Stimulated activated naive CD4-positive, alpha-beta T cell (primary cell): ENCODE data around the gene CHRDL1.

Source experiments
- DNase-seq, 6 experiments: peaks; one replicate each; lab custom pipeline; 2025; lab: John Stamatoyannopoulos, UW

The CHRDL1 gene

DNA sequence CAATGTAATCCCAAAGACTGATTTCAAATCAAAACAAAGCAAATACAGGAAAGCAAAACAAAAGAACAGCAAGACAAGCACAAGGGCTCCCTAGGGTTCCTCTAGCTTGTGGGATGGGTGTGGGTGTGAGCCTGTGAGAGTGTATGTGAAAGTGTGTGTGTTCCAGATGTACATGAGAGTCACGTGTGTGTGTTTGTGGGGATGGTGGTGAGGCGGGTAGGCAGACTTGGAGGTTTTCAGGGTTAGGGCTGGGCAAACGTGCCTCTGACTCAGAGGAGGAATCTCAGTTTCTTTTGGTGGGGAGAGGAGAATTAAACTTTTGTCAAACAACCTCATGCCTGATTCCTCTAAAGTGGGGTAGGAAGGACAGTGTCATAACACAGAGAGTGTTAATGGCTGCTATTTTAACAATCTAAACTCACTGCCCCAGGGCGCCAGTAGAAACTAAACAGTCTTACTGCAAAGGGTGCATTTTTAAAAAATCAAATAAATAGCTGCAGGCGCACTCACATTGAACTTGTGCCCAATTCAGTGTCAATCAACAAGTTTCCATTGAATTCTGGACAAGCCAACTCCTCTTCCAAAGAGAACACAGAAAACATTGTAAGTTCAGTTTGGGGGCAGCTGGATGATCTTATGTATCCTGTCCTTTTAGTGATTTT, 51.8 kb downstream of the CHRDL1 start:
- DNase-seq = no peak

DNA sequence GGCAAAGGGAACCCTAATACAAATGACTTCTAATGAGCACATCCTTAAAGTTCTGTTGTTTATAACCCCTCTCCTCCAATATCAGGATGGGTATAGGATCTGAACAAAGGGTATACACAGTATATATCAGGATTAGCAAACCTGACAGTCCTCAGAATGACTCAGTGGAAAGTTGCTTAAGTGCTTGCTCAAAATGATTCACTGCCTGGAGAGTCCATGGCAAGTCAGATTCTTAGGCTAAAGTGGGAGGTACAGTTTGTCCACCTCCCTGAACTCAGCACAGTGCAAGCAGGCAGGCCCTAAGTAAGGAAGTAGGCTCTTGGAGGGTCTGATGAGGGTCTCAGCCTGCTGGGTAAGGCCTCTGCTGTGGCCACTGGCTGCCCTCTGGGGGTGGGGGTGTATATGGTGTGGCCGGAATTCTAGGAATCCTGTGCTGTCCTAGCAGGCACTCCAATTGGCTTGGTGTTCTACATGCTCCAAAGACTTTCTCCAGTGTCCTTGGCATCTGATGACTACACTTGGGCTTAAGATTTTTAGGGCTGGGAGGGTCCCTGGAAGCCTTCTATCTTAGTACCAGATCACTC, 54.3 kb downstream of the CHRDL1 start:
- no peak for DNase-seq

DNA sequence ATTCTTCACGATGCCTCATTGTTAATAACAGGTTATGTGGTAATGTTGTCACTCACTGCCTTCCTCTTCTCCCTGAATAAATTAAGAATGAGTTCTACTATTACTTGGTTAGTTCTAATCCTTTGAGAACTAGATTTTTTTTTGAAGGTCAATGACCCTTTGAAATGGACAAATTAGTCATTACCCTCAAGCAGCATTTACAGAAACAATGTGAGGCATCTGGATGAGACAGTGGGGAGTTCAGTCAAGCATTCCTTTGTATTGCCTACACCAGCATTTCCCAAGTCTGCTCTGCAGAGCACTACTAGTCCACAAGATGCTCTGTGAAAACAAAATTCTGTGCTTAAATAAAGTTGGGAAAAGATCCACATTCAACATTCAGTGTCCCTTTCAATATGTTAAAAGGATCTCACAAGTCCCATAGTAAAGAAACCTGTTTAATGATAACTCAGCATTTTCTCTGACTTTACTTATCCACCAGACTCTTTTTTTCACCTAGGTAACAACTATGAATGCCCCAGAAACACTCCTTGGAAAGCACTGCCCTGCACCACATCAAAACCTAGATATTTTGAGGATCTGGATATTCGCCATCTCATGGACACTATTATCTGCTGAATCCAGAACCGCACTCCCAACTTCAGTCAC, 60.6 kb downstream of the CHRDL1 start:
- no peak for DNase-seq

DNA sequence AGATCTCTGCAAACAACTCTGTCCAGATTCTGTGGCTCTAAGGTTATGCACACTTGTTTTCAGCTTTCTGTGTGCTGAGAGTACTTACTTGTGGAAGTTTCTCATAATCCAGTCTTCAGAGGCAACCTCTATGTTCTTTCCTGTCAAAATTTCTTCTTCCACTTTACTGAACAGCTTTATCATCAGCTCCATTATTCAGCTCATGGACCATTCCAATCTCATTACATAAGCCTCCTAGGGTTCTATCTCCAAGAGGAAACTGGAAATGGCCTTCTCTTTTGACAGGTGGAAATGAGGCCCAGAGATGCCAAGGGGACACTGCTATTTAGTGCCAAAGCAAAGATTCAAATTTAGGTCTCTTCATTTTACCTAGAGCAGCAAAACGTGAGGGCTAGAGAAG, 61.3 kb downstream of the CHRDL1 start:
- no peak for DNase-seq

DNA sequence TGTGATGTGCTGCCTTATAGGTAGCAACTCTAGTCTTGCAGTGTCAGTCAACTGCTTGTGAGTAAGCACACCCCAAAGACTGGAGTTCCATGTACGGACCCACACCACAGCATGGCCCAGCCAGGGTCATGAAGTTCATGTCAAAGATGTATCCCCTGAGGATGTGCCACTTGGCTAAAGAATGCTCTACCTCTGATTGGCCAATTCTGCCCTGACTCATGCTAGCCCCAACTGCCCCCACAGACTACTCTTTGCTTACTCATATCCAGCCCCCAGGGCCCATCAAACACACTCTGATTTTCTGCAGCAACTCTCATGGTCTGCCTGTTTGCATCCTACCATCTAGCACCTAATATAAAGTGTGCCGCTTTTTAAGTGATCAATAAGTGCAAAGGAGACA, 62.5 kb downstream of the CHRDL1 start:
- DNase-seq = no peak

DNA sequence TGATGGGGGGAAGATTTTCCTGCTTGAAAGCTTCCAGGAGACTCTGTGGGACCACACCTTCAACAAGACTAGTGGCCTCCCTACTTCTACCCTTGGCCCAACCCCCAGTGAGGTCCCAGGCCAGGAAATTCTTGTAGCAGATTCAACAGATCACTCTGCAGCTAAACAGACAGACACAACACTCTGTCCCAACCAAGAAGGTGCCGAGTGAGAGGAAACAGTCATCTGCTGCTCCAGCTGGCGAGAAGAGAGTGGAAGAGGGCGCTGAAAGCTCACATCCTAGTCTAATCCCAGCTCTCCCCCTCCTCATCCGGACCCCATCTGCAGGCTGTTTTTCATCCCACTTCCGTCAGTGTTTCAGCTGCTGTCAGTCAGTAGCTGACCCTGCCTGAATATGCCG, 63.4 kb downstream of the CHRDL1 start:
- no peak for DNase-seq

DNA sequence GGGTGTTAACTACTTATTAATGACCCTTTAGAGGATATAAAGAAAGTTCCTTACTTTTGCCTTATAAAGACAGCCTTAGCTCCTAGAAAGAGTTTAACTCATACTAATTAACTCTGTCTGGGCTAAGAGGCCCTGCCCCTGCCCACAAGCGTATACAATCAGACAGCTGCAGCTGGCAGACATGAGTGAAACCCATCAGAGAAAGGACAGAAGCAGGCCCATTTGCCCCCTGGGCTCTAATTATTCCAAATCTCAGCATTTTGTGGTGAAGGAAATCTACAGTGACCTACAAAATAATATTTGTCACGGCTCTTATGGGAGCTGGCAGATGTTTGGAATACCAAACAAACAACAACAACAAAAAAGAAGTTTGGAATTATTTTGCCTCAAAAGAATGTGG, 71.8 kb downstream of the CHRDL1 start:
- no peak for DNase-seq

DNA sequence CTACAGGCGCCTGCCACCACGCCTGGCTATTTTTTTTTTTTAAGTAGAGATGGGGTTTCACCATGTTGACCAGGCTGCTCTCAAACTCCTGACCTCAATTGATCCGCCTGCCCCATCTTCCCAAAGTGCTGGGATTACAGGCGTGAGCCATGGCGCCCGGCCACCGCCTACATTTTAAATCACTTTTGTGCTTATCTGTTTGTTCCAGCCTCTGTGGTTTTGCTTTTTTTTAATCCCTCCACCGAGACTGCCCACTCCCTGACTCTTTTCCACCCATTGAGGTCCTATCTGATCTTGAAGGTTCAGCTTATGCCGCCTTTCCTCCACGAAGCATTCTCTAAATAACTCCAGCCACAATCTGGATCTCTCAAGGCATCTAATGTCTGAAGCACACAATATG, 73.5 kb downstream of the CHRDL1 start:
- no peak for DNase-seq

DNA sequence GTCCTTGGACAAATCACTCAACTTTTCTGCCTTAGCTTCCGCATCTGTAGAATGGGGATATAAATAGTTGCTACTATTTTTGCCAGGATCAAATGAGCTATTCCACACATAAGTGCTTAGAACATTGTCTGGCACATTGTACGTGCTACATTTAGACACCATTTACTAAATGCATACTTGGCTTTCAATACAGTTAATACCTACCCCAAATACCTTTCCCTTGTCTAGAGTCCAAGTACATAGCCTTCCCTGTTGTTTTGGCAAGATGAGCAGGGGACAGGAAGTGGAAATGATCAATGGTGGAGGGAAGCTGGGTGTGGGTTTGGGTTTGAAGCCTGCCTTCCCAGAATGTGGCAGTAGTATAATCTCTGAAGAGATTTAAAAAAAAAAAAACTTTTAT, 82.0 kb downstream of the CHRDL1 start:
- no peak for DNase-seq

DNA sequence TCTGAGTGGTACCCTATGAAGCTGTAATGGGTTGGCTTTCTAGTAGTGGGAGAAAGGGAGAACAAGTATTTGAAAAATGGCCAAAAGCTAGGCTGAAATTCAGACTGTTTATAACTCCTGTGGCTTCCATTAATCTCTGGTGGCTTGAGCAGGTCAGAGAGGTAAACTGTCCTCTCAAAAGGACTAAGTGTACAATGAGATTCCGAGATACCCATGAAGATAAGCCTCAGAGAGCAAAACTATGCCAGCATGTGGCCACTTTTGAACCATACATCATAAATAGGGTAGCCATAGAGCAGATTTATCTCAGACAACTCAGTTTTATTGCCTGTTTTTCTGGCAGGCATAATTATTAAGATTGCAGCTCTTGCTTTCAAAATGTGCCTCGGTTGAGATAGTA, 89.2 kb downstream of the CHRDL1 start:
- DNase-seq = no peak

DNA sequence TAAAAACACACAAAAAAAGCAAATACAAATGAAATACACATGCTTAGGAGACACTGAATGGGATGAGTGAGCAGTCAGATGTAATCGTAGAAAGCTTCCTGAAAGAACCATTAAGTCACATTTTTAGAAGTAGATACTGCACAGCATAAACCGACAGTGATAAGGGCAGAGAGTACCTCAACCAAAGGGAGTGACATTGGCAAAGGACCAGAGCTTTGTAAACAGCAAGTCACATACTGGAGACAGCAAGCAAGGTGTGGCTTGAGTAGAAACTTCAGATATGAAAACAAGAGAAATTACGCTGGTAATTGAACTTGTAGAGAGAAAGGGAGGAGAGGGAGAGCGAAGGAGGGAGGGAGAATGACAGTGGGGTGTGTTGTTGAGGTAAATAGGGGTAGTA, 92.0 kb downstream of the CHRDL1 start:
- no peak for DNase-seq

DNA sequence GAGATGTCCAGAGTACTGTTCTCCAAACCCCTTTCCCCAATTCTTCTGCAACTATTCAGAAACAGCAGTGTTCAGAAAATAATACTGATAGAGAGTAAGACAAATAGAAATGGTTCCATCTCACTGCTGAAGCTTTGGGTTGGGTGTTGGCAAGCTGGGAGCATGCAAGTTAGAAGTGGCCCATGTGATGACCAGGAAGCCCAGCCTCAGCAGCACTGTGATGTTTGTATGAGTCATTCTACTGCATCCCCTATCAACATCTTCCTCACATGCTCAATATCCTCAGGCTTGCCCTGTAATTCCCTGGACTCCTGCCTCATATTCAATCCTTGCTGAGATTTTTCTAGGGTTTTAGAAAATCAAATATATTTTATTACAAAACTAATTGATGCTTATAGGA, 96.5 kb downstream of the CHRDL1 start:
- DNase-seq = no peak

DNA sequence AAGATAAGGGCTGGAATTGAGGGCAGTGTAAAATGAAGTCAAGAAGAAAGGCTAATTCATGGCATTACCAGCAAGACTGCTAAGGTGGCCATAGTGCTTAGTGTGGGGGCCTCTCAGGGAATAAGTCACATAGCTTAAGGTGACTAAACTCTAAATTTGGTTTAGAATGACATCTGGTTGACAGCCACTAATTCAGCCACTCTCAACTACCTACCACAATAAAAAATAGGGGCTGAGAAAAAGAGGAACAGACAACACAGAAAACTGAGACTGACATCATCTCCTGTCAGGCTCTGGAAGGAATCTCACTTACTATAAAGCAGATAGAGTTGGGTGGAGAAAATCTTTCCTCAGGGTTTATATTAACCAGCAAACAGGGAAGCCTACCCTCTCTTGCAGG, 96.9 kb downstream of the CHRDL1 start:
- DNase-seq = no peak

DNA sequence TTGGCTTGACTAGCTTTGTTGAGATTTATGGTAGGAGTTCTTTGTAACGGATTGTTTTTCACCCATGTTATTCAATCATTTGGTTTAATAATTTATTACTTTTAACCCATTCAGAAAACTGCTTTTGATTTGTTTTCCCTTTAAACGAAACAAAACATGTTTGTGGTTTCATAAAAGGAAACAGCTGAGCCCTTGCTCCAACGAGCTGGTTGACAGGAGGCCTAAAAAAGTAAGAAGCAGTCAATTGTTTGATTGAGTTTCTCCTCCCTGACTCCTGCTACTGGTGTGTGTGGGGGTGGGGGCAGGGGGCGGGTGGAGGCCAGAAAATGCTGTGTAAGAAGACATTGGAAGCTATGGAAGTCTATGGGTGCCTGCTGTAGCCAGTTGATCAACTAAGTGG, 102.8 kb downstream of the CHRDL1 start:
- no peak for DNase-seq

DNA sequence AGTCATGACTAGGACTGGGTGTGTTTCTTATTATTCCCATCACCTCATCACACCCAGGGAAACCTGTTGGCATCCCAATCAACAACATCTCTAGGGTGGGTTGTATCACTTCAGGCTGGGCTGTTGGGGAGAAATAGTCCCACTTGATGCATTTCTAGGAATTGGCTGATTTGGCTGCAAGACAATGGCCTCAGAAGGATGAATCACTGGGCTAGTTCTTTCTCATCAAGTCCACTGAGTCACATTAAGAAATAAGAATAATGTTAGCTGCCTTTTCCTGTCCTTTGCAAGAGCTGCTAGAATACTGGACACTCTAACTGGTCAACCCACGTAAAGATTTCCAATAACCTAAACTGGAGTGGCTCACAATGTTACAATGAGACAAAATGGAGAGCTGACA, 104.2 kb downstream of the CHRDL1 start:
- no peak for DNase-seq

DNA sequence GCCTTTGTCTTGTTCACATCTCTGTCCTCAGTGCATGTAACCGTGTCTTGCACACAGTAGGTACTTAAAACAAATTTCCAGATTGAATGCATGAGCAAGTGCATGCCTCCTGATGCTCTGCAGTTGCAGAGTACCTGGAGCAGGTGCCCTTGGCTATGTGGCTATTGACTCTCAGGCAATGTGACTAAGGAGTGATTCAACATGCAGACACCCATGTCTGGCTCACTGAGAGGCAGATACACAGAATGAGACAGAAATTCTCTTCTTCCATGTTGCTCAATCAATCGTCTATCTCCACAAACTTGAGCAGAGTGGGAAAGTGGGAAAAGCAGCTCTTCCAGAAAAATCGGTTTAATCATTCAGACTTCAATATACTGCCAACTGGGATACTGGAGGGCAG, 111.0 kb downstream of the CHRDL1 start:
- DNase-seq = no peak

DNA sequence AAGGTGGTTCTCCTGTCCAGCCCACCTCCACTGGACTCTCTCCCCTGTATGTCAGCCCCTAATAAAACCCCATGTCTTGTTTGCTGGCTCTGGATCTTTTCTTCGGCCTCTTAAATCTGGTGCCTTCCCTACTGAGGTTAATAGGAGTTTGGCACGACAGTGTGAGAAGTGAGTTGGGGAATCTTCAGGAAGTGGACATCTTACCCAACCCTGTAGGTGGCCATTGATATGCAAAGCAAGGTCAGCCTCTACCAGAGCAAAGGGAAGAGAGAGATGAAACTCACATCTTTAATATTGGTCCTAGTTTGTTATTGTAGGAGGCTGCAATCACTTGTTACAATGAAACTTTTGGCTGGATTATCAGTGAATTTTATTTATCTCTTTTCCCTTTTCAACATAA, 111.7 kb downstream of the CHRDL1 start:
- no peak for DNase-seq

DNA sequence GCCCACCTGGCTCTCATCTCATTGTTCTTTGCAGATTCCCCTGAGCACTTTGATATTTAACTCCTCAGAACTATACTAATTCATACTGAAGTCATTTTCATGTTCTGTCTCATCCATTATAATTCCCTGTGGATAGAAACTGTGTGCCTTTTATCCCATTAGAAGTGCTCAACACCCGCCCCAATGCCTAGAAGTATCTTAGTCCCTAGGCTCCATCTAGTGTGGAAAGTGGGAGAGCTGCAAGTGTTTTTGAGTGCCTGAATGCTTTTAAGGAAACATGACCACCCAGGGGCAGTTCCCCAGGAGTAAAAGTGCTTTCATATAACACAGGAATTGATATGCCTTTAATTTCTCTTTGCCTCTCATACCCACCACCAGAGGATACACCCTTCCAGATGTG, 117.0 kb downstream of the CHRDL1 start:
- no peak for DNase-seq

DNA sequence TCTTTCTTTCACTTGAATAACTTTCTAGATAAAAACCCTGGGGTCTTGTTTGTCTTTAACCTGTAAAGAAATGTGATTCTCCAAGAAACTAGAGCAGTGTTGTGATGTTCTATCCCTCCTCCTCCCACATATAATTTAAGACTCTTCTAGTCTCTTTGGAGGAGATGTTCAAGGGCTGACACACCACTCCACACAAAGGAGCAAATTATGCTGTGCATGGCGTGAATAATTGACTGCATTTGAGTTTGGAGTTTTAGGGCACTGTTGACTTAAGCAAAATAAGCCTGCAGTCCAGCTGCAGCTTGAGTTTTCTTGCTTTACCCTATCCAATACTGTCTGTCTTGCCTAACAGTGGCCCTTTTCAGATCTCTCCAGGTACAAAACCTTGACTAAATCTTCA, 119.7 kb downstream of the CHRDL1 start:
- no peak for DNase-seq

DNA sequence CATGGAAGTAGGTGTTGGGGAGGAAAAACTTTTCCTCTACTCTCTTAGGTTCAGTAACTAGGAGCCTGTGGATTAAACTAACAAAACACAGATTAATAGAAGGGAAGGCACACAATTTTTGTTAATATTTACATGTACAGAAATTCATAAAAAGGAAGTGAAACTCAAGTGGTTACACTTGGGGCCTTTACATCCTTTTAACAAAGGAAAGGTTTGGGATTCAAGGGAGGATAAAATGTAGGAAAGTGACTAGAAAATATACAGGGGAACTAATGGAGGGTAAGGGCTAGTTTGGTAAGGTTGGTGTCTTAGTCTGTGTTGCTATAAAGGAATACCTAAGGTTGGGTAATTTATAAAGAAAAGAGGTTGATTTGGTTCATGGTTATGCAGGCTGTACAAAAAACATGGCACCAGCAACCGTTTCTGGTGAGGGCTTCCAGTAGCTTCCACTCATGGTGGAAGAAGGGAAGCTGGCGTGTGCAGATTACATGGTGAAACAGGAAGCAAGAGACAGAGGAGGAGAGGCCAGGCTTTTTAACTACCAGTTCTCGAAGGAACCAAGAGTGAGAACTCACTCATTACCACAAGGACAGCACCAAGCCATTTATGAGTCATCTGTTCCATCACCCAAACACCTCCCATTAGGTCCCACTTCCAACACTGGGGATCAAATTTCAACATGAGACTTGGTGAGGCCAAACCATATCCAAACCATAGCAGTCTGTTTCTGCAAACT, 124.4 kb downstream of the CHRDL1 start:
- DNase-seq = no peak

DNA sequence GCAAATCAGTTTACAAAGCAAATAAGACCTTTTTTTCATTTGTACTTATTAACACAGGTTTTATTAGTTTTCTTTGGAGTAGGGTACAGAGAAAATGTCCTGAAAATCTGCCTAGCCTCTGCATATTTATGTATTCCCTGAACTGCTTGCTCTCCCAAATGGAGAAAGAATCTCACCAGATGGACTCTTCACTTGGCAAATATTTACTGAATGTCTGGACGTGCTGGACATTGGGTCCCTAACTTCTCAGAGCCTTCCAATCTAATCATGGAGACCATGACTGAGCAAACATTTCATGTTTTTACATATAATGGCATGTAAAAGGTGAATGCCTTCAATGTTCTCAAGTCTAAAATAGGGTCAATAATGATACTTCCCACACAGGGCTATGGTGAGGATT, 126.0 kb downstream of the CHRDL1 start:
- no peak for DNase-seq

DNA sequence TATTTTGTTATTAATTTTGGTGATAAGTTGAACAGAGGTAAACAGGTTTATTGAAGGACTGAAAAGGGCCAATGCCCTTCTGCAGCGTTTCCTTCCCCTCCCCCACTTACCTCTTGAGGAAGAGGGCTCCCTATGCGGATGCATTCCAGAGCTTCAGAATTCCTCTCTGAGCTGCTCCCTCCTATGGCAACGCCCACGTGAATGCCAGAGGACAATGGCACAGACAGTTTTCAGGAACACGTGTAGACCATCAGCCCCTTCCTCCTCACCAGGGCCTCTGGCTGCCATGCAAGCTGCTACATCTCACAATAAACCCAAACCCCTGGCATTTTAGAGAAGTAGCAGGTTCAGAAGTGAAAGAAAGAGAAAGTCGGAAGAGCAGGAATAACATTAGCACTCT, 127.9 kb downstream of the CHRDL1 start:
- DNase-seq = no peak
